MM.1S (cell line): Measurements from ENCODE around the gene ZCCHC2.

ENCODE experiments used
- EZH2 ChIP-seq: fragments of 300-600 bp; sonication (generic); optimal IDR thresholded peaks from 2 replicates; pipeline ENCODE3; 2017; ENCODE audit warnings: low read depth, mild to moderate bottlenecking, antibody characterized with exemption, low read length, mixed read lengths
- TF ChIP-seq, protein P1 (sequence below): fragments of 300-600 bp; sonication (generic); IDR thresholded peaks from 2 replicates; pipeline ENCODE4 v1.5.1; 2016; ENCODE audit warnings: antibody characterized with exemption, low read length, mixed read lengths

DNA sequence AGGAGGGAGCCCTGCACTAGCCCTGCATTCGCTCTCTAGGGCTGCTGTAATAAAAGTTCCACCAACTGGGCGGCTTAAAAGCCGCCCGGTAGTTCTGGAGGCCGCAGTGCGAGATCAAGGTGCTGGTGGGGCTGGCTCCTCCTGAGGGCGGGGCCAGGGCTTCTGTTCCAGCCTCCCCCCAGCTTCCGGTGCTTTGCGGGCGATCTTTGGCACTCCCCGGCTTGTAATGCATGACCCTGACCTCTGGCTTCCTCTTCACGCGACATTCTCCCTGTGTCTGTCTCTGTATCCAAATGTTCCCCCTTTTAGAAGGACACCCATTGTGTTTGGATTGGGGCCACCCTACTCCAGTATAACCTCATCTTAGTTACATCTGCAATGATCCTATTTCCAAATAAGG is 84.5 kb downstream of the ZCCHC2 start:
- TF ChIP-seq, protein P1, sequence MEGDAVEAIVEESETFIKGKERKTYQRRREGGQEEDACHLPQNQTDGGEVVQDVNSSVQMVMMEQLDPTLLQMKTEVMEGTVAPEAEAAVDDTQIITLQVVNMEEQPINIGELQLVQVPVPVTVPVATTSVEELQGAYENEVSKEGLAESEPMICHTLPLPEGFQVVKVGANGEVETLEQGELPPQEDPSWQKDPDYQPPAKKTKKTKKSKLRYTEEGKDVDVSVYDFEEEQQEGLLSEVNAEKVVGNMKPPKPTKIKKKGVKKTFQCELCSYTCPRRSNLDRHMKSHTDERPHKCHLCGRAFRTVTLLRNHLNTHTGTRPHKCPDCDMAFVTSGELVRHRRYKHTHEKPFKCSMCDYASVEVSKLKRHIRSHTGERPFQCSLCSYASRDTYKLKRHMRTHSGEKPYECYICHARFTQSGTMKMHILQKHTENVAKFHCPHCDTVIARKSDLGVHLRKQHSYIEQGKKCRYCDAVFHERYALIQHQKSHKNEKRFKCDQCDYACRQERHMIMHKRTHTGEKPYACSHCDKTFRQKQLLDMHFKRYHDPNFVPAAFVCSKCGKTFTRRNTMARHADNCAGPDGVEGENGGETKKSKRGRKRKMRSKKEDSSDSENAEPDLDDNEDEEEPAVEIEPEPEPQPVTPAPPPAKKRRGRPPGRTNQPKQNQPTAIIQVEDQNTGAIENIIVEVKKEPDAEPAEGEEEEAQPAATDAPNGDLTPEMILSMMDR: no peak
- no peak for TF ChIP-seq EZH2
